GM12892 (cell line): ENCODE measurements around the gene MT1HL1.

ENCODE experiments used
- POLR2A ChIP-seq: IDR thresholded peaks from 2 replicates; pipeline ENCODE4 v1.6.1; 2011; ENCODE audit warnings: low read depth, low read length, control low read depth
- POLR2AphosphoS5 ChIP-seq: IDR thresholded peaks from 2 replicates; pipeline ENCODE4 v1.6.1; 2011; ENCODE audit warnings: low read depth, low read length, control low read depth
- TAF1 ChIP-seq: IDR thresholded peaks from 2 replicates; pipeline ENCODE4 v1.6.1; 2011; ENCODE audit warnings: low read depth, mild to moderate bottlenecking, control low read depth, low read length, borderline replicate concordance

- no peak for TF ChIP-seq POLR2A
- no peak for TF ChIP-seq POLR2AphosphoS5
- TF ChIP-seq TAF1: no peak
Observed at GRCh38 chr1:236979149-236979900, 24.9 kb downstream of the MT1HL1 start.
